Activated CD4-positive, alpha-beta T cell treated with anti-CD3 and anti-CD28 coated beads for 1 hour (primary cell): ENCODE data around the gene BCL2L1.
"Not testable (repeated sequence)": the region's sequence is repeated elsewhere in the genome, so short reads cannot be mapped to it uniquely, and the experiment has no call there.

Experiments
- DNase-seq: peaks from one replicate; pipeline ENCODE4 v3.0.0-alpha.2; 2020

The BCL2L1 gene

DNA sequence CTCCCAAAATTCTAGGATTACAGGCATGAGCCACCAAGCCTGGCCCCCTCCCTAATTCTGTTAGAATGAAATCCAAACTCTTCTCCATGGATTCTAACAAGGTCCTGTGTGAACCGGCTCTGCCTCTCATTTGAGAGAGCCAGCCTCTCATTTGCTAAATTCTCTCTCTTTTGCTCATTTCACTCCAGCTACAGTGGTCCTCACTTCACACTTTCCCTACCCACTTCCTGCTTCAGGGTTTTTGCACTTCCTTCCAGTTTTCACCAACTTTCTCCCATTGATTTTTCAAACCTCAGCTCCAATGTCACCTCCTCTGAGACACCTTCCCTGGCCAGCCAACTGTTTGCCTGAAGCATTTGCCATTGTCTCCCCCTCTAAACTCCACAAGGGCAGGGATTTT lies 79.8 kb downstream of the BCL2L1 start:
- DNase-seq: no peak

DNA sequence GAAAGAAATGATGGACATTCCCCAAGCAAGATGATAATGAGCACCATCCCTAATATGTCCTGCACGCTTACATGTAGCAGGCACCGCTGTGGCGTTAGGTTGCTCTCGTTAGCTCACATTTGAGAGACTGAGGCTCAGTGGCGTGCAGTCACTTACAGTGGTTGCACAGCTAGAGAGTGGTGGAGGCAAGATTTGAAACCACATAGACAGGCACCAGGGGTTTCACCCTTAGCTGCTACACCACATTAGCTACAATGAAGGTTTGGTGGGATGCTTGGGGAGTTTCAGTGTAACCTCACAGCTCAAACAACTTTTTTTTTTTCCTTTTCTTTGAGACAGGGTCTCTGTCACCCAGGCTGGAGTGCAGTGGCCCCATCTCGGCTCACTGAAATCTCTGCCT lies 81.3 kb downstream of the BCL2L1 start:
- DNase-seq: no peak

DNA sequence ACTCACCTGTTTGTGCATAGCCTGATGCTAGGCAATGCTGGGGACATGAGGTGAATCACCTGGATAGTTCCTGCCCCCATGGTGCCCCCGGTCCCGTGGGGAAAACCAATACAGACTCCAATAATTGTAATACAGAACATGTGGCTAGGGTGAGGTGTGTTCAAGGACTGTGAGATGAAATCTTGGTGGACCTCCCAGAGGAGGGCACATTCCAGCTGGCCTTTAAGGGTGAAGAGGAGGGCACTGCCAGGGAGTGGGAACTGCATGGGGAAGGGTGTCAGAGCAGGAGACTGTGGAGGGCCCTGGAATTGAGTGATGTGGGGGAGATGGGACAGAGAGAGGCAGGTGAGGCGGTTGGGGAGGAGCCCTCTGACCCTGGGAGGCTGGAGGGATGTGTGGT lies 82.4 kb downstream of the BCL2L1 start:
- no peak for DNase-seq

DNA sequence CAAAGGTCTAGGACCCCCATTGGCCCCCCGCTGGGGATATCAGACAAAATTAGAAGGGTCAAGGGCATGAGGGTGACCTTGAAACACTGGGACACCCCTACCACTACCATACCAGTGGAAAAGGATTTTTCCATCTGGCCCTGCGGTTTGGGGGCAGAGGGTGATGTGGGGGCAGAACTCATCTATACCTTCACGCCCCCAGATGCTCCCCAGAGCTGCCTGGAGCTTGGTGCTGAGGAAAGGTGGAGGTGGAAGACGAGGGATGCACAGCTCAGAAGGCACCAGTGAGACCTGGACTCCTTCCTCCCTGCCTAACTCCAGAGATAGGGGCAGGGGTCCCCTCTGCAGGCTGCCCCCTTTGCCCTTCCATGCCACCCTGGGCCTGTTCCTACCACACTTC lies 83.9 kb downstream of the BCL2L1 start:
- DNase-seq: no peak

DNA sequence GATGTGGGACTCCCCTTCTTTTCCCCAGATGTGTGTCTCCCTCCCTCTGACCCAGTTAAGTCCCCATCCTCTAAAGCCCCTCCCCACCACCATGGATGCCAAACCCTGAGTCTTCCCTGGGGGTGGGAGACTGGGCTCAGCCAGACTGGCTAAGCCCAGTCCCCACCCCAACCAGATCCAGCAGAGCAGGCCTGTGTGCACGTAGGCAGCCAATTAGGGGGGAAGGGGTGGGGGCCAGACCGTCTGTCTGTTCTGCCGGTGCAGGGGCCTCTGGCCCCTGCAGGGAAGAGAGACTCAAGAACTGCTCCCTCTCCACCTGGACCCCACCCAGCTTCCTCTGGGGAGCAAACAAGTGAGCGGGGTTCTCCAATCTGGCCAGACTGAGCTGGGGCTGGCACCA lies 84.4 kb downstream of the BCL2L1 start:
- no peak for DNase-seq

DNA sequence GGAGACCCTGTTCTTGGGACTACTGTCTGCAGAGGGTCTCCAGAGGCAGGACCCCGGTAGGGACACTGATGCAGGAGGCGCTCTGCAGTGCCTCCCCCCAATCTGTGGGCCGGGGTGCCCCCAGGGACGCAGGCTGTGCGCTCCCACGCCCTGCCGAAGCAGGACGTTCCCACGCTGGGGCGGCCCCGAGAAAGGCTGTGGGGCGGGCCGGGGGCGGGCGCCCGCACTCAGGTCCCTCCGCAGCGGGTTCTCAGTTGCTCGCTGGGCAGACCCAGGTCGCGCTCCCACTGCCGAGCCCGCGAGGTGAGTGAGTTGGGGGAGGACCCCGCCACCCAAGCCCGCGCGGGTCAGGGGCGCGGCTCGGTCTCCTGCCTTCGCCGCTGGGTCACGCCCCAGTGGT lies 85.0 kb downstream of the BCL2L1 start, which contains the start of gene COX4I2:
Gene COX4I2 (plus strand): TSS at position 253 of the 400 bp plus-strand sequence. CDS start 1,106 bp downstream, outside the sequence.
- DNase-seq: no peak

DNA sequence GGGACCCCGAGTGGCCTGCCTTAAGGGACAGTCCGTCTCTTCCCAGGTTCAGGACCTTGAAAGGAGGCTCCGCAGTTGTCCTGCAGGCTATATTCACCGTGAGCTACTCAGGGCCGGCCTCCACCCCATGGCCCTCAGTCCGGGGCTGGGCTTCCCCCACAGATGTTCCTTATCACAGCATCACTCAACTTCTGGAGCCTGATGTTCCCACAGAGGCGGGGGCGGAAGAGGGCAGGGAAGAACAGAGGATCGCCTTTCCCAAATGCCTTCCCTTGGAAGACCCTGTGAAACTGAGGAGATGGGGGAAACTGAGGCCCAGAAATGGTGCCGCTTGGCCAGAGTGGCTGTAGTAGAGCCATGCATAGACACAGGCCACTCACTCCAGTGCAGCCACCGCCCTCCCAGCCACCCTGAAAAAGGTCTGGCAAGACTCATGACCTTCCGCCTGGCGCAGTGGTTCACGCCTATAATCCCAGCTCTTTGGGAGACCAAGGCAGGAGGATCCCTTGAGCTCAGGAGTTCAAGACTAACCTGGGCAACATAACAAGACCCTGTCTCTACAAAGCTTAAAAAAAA lies 89.2 kb downstream of the BCL2L1 start:
- DNase-seq: no peak

DNA sequence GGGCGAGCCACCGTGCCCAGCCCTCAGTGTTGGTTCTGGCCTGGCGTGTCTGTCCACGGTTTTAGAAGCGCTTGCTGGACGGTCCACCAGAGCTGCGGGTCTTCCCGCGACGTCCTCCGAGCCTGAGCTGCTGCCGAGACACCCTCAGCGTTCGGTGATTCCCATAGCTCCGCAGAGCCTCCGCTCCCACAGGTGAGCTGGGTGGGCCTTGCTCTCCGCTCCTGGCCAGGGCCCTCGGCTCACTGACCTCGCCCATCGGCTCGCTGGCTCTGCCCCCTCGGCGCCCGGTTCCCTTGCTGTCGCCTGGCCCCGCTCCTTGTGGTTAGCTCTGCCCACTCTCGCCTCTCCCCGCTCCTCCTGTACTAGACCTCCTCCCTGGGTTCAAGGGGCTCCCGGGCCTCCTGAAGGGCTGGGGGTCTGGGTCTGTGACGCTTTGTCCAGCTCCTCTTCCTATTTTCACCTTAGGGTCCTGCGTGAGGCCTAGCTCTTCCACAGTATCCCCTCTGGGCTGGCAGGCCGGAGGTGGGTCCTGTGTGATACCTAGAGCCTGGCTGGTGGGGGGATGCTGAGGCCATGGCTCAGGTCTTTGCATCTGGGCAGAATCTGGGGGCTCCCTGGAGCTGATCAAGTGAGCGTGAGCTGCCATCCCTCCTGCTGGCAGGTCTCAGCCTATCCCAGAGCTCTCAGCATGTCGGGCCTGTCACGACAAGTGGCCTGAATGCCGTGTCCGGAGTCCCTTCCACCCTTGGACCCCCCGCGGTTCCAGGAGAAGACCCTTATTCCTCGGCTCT lies 89.9 kb downstream of the BCL2L1 start:
- DNase-seq: no peak

DNA sequence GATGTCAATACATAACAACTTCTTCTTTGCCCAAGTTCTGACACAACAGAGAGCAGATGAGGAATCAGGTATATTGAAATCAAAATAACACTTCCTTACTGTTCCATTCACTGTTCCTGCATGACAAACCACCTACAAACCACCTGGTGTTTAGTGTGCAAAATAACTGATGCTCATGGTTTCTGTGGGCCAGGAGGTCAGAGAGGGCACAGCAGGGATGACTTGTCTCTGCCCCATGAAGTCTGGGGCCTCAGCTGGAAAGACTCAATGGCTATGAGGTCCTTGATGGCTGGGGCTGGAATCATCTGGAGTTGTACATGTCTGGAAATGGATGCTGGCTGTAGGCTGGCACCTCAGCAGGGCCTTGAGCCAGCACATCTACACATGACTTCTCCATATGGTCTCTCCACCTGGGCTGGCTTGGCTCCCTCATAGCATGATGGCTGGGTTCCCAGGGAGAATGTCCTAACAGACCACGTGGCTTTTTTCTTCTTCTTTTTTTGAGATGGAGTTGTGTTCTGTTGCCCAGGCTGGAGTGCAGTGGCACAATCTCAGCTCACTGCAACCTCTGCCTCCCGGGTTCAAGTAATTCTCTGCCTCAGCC lies 92.4 kb downstream of the BCL2L1 start:
- no peak for DNase-seq

DNA sequence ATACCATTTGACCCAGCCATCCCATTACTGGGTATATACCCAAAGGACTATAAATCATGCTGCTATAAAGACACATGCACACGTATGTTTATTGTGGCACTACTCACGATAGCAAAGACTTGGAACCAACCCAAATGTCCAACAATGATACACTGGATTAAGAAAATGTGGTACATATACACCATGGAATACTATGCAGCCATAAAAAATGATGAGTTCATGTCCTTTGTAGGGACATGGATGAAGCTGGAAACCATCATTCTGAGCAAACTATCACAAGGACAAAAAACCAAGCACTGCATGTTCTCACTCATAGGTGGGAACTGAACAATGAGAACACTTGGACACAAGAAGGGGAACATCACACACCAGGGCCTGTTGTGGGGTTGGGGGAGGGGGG lies 94.6 kb downstream of the BCL2L1 start:
- DNase-seq: not testable (repeated sequence)

DNA sequence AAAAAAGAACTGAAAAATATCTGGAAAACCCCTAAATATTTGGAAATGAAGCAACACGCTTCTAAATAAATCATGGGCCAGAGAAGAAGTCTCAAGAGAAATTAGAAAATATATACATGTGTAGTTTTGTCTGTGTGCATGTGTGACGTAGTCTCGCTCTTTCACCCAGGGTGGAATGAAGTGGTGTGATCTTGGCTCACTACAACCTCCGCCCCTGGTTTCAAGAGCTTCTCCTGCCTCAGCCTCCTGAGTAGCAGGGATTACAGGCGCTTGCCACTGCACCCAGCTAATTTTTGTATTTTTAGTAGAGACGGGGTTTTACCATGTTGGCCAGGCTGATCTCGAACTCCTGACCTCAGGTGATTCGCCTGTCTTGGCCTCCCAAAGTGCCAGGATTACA lies 96.1 kb downstream of the BCL2L1 start:
- DNase-seq: not testable (repeated sequence)

DNA sequence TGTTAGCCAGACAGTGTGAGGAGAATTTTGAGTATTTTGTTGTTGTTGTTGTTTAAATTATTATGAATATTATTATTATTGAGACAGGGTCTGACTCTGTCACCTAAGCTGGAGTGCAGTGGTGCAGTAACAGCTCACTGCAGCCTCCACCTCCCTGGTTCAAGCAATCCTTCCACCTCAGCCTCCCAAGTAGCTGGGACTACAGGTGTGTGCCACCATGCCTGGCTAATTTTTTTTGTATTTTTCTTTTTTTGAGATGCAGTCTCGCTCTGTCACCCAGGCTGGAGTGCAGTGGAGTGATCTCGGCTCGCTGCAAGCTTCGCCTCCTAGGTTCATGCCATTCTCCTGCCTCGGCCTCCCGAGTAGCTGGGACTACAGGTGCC lies 99.6 kb downstream of the BCL2L1 start:
- DNase-seq: not testable (repeated sequence)

DNA sequence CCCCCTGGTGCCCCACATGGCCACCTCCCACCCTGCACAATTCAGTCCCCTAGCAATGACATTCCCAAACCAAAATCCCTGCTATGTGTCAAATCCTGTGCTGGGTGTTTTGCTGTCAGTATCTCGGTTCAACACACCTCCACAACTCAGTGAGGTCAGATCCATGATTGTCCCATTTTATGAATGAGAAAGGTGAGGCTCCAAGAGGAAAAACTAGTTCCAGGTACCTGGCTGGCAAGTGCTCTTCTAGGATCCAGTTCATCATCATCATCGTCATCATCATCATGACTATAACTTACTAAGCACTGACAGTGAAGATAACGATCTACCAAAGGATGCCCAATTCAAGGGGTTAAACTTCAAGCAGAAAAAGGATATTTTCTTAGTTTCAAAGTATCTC lies 102.4 kb downstream of the BCL2L1 start:
- DNase-seq: no peak

DNA sequence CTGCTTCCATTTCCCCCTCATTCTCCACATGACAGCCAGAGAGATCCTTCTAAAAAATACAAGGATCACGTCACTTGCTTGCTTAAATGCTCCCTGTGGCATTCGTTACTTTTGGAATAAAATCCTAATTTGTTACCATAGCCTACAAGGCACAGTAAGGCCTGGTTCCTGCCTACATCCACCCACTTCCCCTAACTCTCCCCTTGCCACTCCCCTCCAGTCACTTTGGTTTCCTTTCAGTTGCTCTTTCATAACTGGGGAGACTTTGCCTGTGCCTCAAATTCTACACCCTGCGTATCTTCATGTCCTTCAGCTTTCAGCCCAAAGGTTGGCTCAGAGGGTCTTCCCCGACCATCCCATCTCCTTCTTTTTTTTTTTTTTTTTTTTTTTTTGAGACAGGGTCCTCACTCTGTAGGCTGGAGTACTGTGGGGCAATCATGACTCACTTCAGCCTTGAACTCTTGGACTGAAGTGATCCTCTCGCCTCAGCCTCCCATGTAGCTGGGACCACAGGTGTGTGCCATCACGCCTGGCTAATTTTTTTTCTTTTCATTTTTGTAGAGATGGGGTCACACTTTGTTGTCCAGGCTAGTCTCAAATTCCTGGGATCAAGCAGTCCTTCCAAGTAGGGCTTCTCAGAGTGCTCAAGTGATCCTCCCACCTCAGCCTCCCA lies 105.1 kb downstream of the BCL2L1 start:
- DNase-seq: no peak

DNA sequence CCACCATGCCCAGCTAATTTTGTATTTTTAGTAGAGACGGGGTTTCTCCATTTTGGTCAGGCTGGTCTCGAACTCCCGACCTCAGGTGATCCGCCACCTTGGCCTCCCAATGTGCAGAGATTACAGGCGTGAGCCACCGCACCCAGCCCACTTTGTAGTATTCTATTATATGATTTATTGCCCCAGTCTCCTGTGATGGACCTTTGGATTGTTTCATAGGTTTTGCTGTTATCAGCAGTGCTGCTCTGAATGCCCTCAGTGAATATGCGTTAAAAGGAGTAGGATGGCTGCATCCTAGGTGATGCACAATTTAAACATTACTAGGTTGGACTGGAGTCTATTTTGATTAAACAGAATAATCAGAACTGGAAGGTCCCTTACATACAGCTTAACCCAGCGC lies 107.3 kb downstream of the BCL2L1 start:
- no peak for DNase-seq
